NT2/D1 (cell line): ENCODE results near the gene NAALADL2.
"Not testable (repeated sequence)": the region's sequence is repeated elsewhere in the genome, so short reads cannot be mapped to it uniquely, and the experiment has no call there.

Experiments used
- DNase-seq: peaks from one replicate; pipeline ENCODE4 v3.0.0-alpha.2; 2011; ENCODE audit warnings: low read depth, low spot score
- H3K27me3 ChIP-seq: 2 replicates; pipeline ENCODE4 v1.6.0; 2011; ENCODE audit warnings: mild to moderate bottlenecking; ENCODE audit not compliant: insufficient read length, insufficient read depth
- H3K36me3 ChIP-seq: 2 replicates; pipeline ENCODE4 v1.6.1; 2011; ENCODE audit warnings: mild to moderate bottlenecking, low read length, mixed read lengths; ENCODE audit not compliant: insufficient read depth, insufficient read length
- H3K4me1 ChIP-seq: 2 replicates; pipeline ENCODE4 v1.5.1; 2011; ENCODE audit not compliant: insufficient read depth, insufficient read length
- H3K4me3 ChIP-seq: 2 replicates; pipeline ENCODE4 v1.5.1; 2011; ENCODE audit warnings: low read depth; ENCODE audit not compliant: insufficient read length
- H3K9ac ChIP-seq: 2 replicates; pipeline ENCODE4 v1.6.0; 2011; ENCODE audit warnings: low read depth; ENCODE audit not compliant: insufficient read length
- H3K9me3 ChIP-seq: 2 replicates; pipeline ENCODE4 v1.5.1; 2011; ENCODE audit warnings: mild to moderate bottlenecking, low read length; ENCODE audit not compliant: insufficient read depth
- SUZ12 ChIP-seq: IDR thresholded peaks from 2 replicates; pipeline ENCODE4 v1.6.1; 2011; ENCODE audit not compliant: insufficient read length, insufficient read depth; ENCODE audit errors: extremely low read depth
- YY1 ChIP-seq: IDR thresholded peaks from 2 replicates; pipeline ENCODE4 v1.6.1; 2011; ENCODE audit not compliant: insufficient read length, insufficient read depth
- ZNF274 ChIP-seq: IDR thresholded peaks from 2 replicates; pipeline ENCODE4 v1.6.1; 2011; ENCODE audit warnings: mild to moderate bottlenecking, low read depth, low read length

Gene NAALADL2

DNA sequence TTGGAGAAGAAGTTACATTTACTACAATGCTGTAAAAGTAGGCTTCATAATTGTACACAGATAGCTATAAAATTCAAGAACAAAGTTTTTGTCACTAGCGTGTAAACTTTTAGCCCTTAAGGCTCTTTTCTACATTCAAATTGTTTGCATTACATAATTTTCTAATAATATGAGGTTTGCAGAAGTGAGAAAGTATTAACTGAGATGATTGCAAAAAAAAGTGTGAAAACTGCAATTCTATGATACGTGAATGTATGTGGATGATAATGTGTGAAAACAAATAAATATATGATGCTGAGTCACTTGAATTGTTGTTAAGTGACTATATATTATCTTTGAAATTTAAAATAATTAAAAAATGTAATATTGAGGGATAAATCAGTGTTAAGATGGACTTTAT lies 557.5 kb downstream of the NAALADL2 start:
- TF ChIP-seq ZNF274: no peak
- TF ChIP-seq SUZ12: no peak
- no peak for TF ChIP-seq YY1
- Histone ChIP-seq H3K4me3 (no peak overlapping the region), H3K9ac (no peak overlapping the region), H3K9me3 (no peaks in the 10 kb centered on the region), H3K4me1 (no peaks in the 10 kb centered on the region), H3K27me3 (no peaks in the 10 kb centered on the region), H3K36me3 (no peaks in the 10 kb centered on the region)
- DNase-seq: no peak

DNA sequence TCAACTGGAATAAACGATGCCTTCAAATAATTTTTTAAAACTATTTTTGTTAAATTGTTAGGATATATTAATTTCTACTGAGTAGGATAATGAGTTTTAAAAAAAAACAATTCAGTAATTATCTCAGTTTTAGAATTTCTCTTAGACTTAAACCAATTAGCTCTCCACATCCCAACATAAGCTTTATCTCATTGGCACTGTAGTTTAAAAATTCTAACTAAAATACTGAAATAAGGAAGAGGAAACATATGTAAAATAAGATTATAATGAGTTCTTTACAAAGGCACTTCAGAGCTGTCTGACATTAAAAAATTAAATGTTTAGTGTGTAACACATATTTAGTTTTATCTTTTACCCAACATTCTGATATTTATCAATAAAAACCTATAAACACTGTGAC lies 558.3 kb downstream of the NAALADL2 start:
- H3K4me1 ChIP-seq: no peaks in the 10 kb centered on the region
- H3K9ac ChIP-seq: no peak overlapping the region
- no peaks in the 10 kb centered on the region for H3K27me3 ChIP-seq
- H3K9me3 ChIP-seq: no peaks in the 10 kb centered on the region
- no peaks in the 10 kb centered on the region for H3K36me3 ChIP-seq
- DNase-seq: no peak
- TF ChIP-seq YY1: no peak
- no peak for TF ChIP-seq ZNF274
- no peak for TF ChIP-seq SUZ12
- H3K4me3 ChIP-seq: no peak overlapping the region

DNA sequence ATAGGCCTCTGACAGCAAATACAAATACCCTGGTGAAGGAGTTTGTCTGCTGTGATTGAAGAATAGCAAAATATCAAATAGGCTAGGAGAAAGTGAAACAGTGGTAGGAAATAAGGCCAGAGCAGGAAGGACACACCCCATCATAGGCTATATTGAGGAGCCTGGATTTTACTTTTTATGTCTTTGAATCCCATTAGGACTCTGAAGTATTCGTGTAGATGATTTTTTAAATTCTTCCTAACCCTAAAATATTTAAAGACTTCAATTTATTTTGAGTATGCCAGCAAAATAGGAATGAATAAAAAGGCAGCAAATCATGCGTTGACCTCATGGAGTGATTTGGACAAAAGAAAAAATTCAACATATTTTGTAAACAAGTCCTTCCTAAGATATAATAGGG lies 562.8 kb downstream of the NAALADL2 start:
- no peak overlapping the region for H3K9ac ChIP-seq
- no peaks in the 10 kb centered on the region for H3K9me3 ChIP-seq
- no peaks in the 10 kb centered on the region for H3K4me1 ChIP-seq
- TF ChIP-seq SUZ12: no peak
- TF ChIP-seq YY1: no peak
- no peak for TF ChIP-seq ZNF274
- no peaks in the 10 kb centered on the region for H3K27me3 ChIP-seq
- no peak for DNase-seq
- no peaks in the 10 kb centered on the region for H3K36me3 ChIP-seq
- no peak overlapping the region for H3K4me3 ChIP-seq

- no peak for DNase-seq
- TF ChIP-seq YY1 (no peak), SUZ12 (no peak), ZNF274 (no peak)
These were observed 563.6 kb downstream of the NAALADL2 start for GRCh38 chr3:175422744-175423143.

DNA sequence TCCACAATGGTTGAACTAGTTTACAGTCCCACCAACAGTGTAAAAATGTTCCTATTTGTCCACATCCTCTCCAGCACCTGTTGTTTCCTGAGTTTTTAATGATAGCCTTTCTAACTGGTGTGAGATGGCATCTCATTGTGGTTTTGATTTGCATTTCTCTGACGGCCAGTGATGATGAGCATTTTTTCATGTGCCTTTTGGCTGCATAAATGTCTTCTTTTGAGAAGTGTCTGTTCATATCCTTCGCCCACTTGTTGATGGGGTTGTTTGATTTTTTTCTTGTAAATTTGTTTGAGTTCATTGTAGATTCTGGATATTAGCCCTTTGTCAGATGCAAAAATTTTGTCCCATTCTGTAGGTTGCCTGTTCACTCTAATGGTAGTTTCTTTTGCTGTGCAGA lies 564.7 kb downstream of the NAALADL2 start:
- not testable (repeated sequence) for H3K36me3 ChIP-seq, H3K9me3 ChIP-seq, H3K4me3 ChIP-seq, DNase-seq, H3K9ac ChIP-seq, H3K27me3 ChIP-seq, H3K4me1 ChIP-seq

More at GRCh38 chr3:175422744-175423143, 563.6 kb downstream of the NAALADL2 start:
- Histone ChIP-seq H3K9me3 (no peaks in the 10 kb centered on the region), H3K9ac (no peak overlapping the region), H3K4me3 (no peak overlapping the region), H3K4me1 (no peaks in the 10 kb centered on the region), H3K36me3 (no peaks in the 10 kb centered on the region), H3K27me3 (no peaks in the 10 kb centered on the region)

- Histone ChIP-seq H3K36me3 (no peaks in the 10 kb centered on the region), H3K9ac (no peak overlapping the region), H3K4me1 (no peaks in the 10 kb centered on the region), H3K9me3 (no peaks in the 10 kb centered on the region), H3K4me3 (no peak overlapping the region), H3K27me3 (no peaks in the 10 kb centered on the region)
- no peak for TF ChIP-seq YY1
- DNase-seq: no peak
These were observed 567.7 kb downstream of the NAALADL2 start for GRCh38 chr3:175426805-175427204.

DNA sequence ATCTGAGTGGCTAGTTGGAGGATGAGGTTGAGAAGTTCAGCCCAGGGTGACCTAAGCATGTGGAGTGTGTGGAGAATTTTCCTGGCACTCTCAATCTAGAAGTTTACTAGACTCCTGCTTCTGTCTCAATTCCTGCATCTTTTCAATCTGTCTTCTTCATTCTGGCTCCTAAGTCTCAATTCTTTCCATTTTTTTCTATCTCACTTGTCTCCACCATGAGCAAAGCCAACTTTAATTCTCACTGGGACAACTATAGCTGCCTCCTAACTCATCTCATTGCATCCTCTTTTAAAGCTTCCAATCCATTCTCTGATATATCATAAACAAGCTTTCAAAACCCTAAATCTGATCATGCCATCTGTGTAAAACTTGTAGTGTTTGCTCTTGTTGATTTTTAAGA lies 569.3 kb downstream of the NAALADL2 start:
- no peaks in the 10 kb centered on the region for H3K27me3 ChIP-seq
- TF ChIP-seq YY1: no peak
- no peak for TF ChIP-seq SUZ12
- no peak for TF ChIP-seq ZNF274
- H3K36me3 ChIP-seq: no peaks in the 10 kb centered on the region
- DNase-seq: no peak
- no peak overlapping the region for H3K4me3 ChIP-seq
- no peak overlapping the region for H3K9ac ChIP-seq
- no peaks in the 10 kb centered on the region for H3K9me3 ChIP-seq
- no peaks in the 10 kb centered on the region for H3K4me1 ChIP-seq
